HG02938 (cell line): ENCODE measurements around the gene PPM1M.

Source experiments
- ATAC-seq: cut with Tn5 transposase; IDR thresholded peaks from one replicate; pipeline ENCODE4 v1.9.1; 2021; ENCODE audit warnings: mild to moderate bottlenecking, moderate library complexity; ENCODE audit not compliant: unreplicated experiment

Gene PPM1M

GRCh38 chr3:52245322-52246263 lies at the start of gene PPM1M:
Gene PPM1M (plus strand): TSS chr3:52245759. CDS start chr3:52245825, 66 bp downstream.
- ATAC-seq = no peak

- no peak for ATAC-seq
Observed at GRCh38 chr3:52195823-52196331, 49.7 kb upstream of the PPM1M start.

GRCh38 chr3:52196977-52197376 lies 48.6 kb upstream of the PPM1M start:
- ATAC-seq = no peak

GRCh38 chr3:52197499-52197841 lies 48.1 kb upstream of the PPM1M start:
- peak; percentile 3 for ATAC-seq

GRCh38 chr3:52197842-52198625 lies 47.5 kb upstream of the PPM1M start, which contains the start of gene ALAS1:
Gene ALAS1 (plus strand): TSS chr3:52198160. CDS start chr3:52199242, 1,082 bp downstream.
- ATAC-seq = peak; percentile 69

- no peak for ATAC-seq
Observed at GRCh38 chr3:52198643-52199608, 46.6 kb upstream of the PPM1M start.

GRCh38 chr3:52200981-52201679 lies 44.4 kb upstream of the PPM1M start:
- ATAC-seq = no peak

GRCh38 chr3:52202384-52203077 lies 43.0 kb upstream of the PPM1M start:
- no peak for ATAC-seq

- ATAC-seq = no peak
Observed at GRCh38 chr3:52203701-52204100, 41.9 kb upstream of the PPM1M start.

- no peak for ATAC-seq
Observed at GRCh38 chr3:52204337-52205073, 41.1 kb upstream of the PPM1M start.

- ATAC-seq = no peak
Observed at GRCh38 chr3:52205727-52206372, 39.7 kb upstream of the PPM1M start.

GRCh38 chr3:52208556-52208955 lies 37.0 kb upstream of the PPM1M start:
- ATAC-seq = no peak

- ATAC-seq = no peak
Observed at GRCh38 chr3:52210037-52210436, 35.5 kb upstream of the PPM1M start.

- no peak for ATAC-seq
Observed at GRCh38 chr3:52210550-52211046, 35.0 kb upstream of the PPM1M start.

GRCh38 chr3:52211268-52211891 lies 34.2 kb upstream of the PPM1M start:
- no peak for ATAC-seq

GRCh38 chr3:52213005-52213404 lies 32.6 kb upstream of the PPM1M start:
- ATAC-seq = no peak

GRCh38 chr3:52213901-52214300 lies 31.7 kb upstream of the PPM1M start:
- no peak for ATAC-seq
